ENCODE data around the gene SLC22A23.

Gene SLC22A23

GRCh38 chr6:3419624-3420272 lies 37.1 kb downstream of the SLC22A23 start (continued):
- TF ChIP-seq ZNF558 (tag by site-specific recombination; IDR thresholded peaks at IDR 0.05) (peak; percentile 37; the same call in 1 of the 2 replicates), ZNF366 (tag by site-specific recombination; conservative IDR thresholded peaks at IDR 0.05) (peak; percentile 93), ZNF600 (tag by site-specific recombination; IDR thresholded peaks at IDR 0.05) (peak; percentile 89), ZNF610 (tag by site-specific recombination; IDR thresholded peaks at IDR 0.05; ENCODE audit: borderline replicate concordance) (no peak), KLF1 (tag by site-specific recombination; IDR thresholded peaks at IDR 0.05) (no peak), ZNF830 (tag by site-specific recombination; IDR thresholded peaks at IDR 0.05; ENCODE audit: low read depth) (no peak), ZNF133 (tag by site-specific recombination; IDR thresholded peaks at IDR 0.05) (no peak), ZBTB26 (tag by site-specific recombination; optimal IDR thresholded peaks at IDR 0.05) (no peak), REPIN1 (tag by site-specific recombination; IDR thresholded peaks at IDR 0.05; ENCODE audit: low read depth) (no peak), TCF7L2 (IDR thresholded peaks at IDR 0.05; ENCODE audit: borderline replicate concordance, low read depth, low read length) (no peak), ZEB2 (tag by site-specific recombination; IDR thresholded peaks at IDR 0.05) (peak; percentile 94), ZBTB7A (tag by site-specific recombination; IDR thresholded peaks at IDR 0.05; ENCODE audit: low read depth) (peak; percentile 52; the same call in 1 of the 2 replicates), ZNF394 (tag by site-specific recombination; IDR thresholded peaks at IDR 0.05; ENCODE audit: borderline replicate concordance) (peak; percentile 39; the same call in 1 of the 2 replicates), MYNN (tag by site-specific recombination; IDR thresholded peaks at IDR 0.05; ENCODE audit: borderline replicate concordance) (no peak), ZNF626 (tag by site-specific recombination; IDR thresholded peaks at IDR 0.05) (no peak), ZNF19 (tag by site-specific recombination; IDR thresholded peaks at IDR 0.05; ENCODE audit: low read depth) (no peak), ZNF23 (tag by site-specific recombination; IDR thresholded peaks at IDR 0.05; ENCODE audit: borderline replicate concordance) (no peak), CTCF (tag by site-specific recombination; IDR thresholded peaks at IDR 0.05) (no peak), ZNF645 (tag by site-specific recombination; IDR thresholded peaks at IDR 0.05) (no peak)
- TF ChIP-seq, protein P1, sequence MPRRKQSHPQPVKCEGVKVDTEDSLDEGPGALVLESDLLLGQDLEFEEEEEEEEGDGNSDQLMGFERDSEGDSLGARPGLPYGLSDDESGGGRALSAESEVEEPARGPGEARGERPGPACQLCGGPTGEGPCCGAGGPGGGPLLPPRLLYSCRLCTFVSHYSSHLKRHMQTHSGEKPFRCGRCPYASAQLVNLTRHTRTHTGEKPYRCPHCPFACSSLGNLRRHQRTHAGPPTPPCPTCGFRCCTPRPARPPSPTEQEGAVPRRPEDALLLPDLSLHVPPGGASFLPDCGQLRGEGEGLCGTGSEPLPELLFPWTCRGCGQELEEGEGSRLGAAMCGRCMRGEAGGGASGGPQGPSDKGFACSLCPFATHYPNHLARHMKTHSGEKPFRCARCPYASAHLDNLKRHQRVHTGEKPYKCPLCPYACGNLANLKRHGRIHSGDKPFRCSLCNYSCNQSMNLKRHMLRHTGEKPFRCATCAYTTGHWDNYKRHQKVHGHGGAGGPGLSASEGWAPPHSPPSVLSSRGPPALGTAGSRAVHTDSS (tag by site-specific recombination; IDR thresholded peaks at IDR 0.05) = no peak
- TF ChIP-seq, protein P2, sequence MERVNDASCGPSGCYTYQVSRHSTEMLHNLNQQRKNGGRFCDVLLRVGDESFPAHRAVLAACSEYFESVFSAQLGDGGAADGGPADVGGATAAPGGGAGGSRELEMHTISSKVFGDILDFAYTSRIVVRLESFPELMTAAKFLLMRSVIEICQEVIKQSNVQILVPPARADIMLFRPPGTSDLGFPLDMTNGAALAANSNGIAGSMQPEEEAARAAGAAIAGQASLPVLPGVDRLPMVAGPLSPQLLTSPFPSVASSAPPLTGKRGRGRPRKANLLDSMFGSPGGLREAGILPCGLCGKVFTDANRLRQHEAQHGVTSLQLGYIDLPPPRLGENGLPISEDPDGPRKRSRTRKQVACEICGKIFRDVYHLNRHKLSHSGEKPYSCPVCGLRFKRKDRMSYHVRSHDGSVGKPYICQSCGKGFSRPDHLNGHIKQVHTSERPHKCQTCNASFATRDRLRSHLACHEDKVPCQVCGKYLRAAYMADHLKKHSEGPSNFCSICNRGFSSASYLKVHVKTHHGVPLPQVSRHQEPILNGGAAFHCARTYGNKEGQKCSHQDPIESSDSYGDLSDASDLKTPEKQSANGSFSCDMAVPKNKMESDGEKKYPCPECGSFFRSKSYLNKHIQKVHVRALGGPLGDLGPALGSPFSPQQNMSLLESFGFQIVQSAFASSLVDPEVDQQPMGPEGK (tag by site-specific recombination; IDR thresholded peaks at IDR 0.05) = peak; percentile 42; the same call in 1 of the 2 replicates
- TF ChIP-seq, protein P3, sequence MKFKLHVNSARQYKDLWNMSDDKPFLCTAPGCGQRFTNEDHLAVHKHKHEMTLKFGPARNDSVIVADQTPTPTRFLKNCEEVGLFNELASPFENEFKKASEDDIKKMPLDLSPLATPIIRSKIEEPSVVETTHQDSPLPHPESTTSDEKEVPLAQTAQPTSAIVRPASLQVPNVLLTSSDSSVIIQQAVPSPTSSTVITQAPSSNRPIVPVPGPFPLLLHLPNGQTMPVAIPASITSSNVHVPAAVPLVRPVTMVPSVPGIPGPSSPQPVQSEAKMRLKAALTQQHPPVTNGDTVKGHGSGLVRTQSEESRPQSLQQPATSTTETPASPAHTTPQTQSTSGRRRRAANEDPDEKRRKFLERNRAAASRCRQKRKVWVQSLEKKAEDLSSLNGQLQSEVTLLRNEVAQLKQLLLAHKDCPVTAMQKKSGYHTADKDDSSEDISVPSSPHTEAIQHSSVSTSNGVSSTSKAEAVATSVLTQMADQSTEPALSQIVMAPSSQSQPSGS (tag by site-specific recombination; IDR thresholded peaks at IDR 0.05; ENCODE audit: low read depth) = 0 out of 2 replicates have a peak, but pooled peaks have one; percentile 40
- TF ChIP-seq, protein P4, sequence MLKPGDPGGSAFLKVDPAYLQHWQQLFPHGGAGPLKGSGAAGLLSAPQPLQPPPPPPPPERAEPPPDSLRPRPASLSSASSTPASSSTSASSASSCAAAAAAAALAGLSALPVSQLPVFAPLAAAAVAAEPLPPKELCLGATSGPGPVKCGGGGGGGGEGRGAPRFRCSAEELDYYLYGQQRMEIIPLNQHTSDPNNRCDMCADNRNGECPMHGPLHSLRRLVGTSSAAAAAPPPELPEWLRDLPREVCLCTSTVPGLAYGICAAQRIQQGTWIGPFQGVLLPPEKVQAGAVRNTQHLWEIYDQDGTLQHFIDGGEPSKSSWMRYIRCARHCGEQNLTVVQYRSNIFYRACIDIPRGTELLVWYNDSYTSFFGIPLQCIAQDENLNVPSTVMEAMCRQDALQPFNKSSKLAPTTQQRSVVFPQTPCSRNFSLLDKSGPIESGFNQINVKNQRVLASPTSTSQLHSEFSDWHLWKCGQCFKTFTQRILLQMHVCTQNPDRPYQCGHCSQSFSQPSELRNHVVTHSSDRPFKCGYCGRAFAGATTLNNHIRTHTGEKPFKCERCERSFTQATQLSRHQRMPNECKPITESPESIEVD (tag by site-specific recombination; IDR thresholded peaks at IDR 0.05) = peak; percentile 72
- TF ChIP-seq, protein P5, sequence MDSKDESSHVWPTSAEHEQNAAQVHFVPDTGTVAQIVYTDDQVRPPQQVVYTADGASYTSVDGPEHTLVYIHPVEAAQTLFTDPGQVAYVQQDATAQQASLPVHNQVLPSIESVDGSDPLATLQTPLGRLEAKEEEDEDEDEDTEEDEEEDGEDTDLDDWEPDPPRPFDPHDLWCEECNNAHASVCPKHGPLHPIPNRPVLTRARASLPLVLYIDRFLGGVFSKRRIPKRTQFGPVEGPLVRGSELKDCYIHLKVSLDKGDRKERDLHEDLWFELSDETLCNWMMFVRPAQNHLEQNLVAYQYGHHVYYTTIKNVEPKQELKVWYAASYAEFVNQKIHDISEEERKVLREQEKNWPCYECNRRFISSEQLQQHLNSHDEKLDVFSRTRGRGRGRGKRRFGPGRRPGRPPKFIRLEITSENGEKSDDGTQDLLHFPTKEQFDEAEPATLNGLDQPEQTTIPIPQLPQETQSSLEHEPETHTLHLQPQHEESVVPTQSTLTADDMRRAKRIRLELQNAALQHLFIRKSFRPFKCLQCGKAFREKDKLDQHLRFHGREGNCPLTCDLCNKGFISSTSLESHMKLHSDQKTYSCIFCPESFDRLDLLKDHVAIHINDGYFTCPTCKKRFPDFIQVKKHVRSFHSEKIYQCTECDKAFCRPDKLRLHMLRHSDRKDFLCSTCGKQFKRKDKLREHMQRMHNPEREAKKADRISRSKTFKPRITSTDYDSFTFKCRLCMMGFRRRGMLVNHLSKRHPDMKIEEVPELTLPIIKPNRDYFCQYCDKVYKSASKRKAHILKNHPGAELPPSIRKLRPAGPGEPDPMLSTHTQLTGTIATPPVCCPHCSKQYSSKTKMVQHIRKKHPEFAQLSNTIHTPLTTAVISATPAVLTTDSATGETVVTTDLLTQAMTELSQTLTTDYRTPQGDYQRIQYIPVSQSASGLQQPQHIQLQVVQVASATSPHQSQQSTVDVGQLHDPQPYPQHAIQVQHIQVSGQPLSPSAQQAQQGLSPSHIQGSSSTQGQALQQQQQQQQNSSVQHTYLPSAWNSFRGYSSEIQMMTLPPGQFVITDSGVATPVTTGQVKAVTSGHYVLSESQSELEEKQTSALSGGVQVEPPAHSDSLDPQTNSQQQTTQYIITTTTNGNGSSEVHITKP (tag by site-specific recombination; IDR thresholded peaks at IDR 0.05) = peak; percentile 42
